Endothelial cell of umbilical vein (primary cell): ENCODE data around the gene STXBP2. TPM values are rescaled to one million over a fixed set of nuclear protein-coding genes. Genes with fewer than 3 reads are reported as not detected.

ENCODE experiments used
- BruUV-seq: library from RNA; stranded (reverse); fragments of 400-500 nt; replicated peaks from 2 replicates; lab custom pipeline; 2021; lab: Mats Ljungman, UMichigan
- CTCF ChIA-PET: fragments of 300-600, 350-600 bp; sonication (Branson Sonifier 250); formaldehyde crosslinking; loops from one replicate; lab custom pipeline; 2021; ENCODE audit warnings: antibody characterized with exemption, inconsistent platforms; lab: Charles Lee
- POLR2A ChIA-PET: fragments of 300-600, 350-600 bp; sonication (Branson Sonifier 250); formaldehyde crosslinking; loops from one replicate; lab custom pipeline; 2021; ENCODE audit warnings: antibody characterized with exemption, inconsistent platforms; lab: Charles Lee
- DNase-seq: peaks from one replicate; pipeline ENCODE4 v3.0.0-alpha.2; 2011; ENCODE audit warnings: low read depth, low spot score
- FAIRE-seq: peaks from 2 replicates; lab custom pipeline; 2011; peaks lifted over from hg19 to GRCh38; lab: Jason Lieb, UNC
- H2AFZ ChIP-seq: 2 replicates; pipeline ENCODE4 v1.6.0; 2012; ENCODE audit warnings: low read depth, low read length, control low read depth, inconsistent platforms
- H3K27ac ChIP-seq: 2 replicates; pipeline ENCODE4 v1.5.1; 2011; ENCODE audit warnings: low read depth, mild to moderate bottlenecking, control low read depth, low read length, moderate library complexity; ENCODE audit not compliant: insufficient read depth
- H3K27me3 ChIP-seq, 2 experiments: 2 replicates each; pipeline versions ENCODE4 v1.6.0 to v1.6.1; 2011; ENCODE audit warnings: low read length in 2 of 2, mixed read lengths in 1 of 2; ENCODE audit not compliant: control insufficient read depth in 2 of 2, insufficient read depth in 2 of 2
- H3K36me3 ChIP-seq, 2 experiments: 2 replicates in 1 of 2; 3 replicates in 1 of 2; pipeline ENCODE4 v1.5.1; 2011; ENCODE audit warnings: low read length in 2 of 2, mild to moderate bottlenecking in 1 of 2, moderate library complexity in 1 of 2; ENCODE audit not compliant: control insufficient read depth in 2 of 2, insufficient read depth in 2 of 2; ENCODE audit errors: extremely low read depth in 1 of 2
- H3K4me1 ChIP-seq: 3 replicates; pipeline ENCODE4 v1.5.1; 2011; ENCODE audit warnings: mild to moderate bottlenecking, low read length; ENCODE audit not compliant: control insufficient read depth, insufficient read depth; ENCODE audit errors: extremely low read depth
- H3K4me2 ChIP-seq: 2 replicates; pipeline ENCODE4 v1.6.1; 2011; ENCODE audit warnings: low read length, control low read depth, mixed read lengths; ENCODE audit not compliant: insufficient read depth
- H3K4me3 ChIP-seq, 3 experiments: fragments of 200-600 bp in 1 of 3; sonication (generic), shearing (Covaris generic) in 1 of 3; replicated peaks in 1 of 3; 2 replicates each; pipeline ENCODE4 v1.5.1; 2011 to 2016; ENCODE audit warnings: control low read depth in 3 of 3, low read length in 3 of 3, mild to moderate bottlenecking in 2 of 3, inconsistent platforms in 1 of 3, low read depth in 1 of 3, moderate library complexity in 1 of 3; ENCODE audit not compliant: insufficient read depth in 1 of 3
- H3K79me2 ChIP-seq: 2 replicates; pipeline ENCODE4 v1.6.0; 2012; ENCODE audit warnings: low read length, inconsistent platforms; ENCODE audit not compliant: control insufficient read depth, insufficient read depth
- H3K9ac ChIP-seq: replicated peaks from 2 replicates; pipeline ENCODE3; 2011; ENCODE audit warnings: low read length, control low read depth; ENCODE audit not compliant: insufficient read depth; ENCODE audit errors: extremely low read depth
- H3K9me1 ChIP-seq: replicated peaks from 3 replicates; pipeline ENCODE4 v1.6.0; 2011; ENCODE audit warnings: mild to moderate bottlenecking, low read length; ENCODE audit not compliant: control insufficient read depth, insufficient read depth; ENCODE audit errors: extremely low read depth
- H3K9me3 ChIP-seq: replicated peaks from 2 replicates; pipeline ENCODE4 v1.5.1; 2012; ENCODE audit warnings: low read length, inconsistent platforms; ENCODE audit not compliant: control insufficient read depth, insufficient read depth
- H4K20me1 ChIP-seq: replicated peaks from 2 replicates; pipeline ENCODE3; 2011; ENCODE audit warnings: mild to moderate bottlenecking, low read length; ENCODE audit not compliant: control insufficient read depth, insufficient read depth; ENCODE audit errors: extremely low read depth
- EZH2 ChIP-seq: IDR thresholded peaks from 2 replicates; pipeline ENCODE4 v1.6.1; 2012; ENCODE audit warnings: borderline replicate concordance, low read depth, mild to moderate bottlenecking, moderate library complexity, low read length, inconsistent platforms; ENCODE audit not compliant: severe bottlenecking
- FOS ChIP-seq: IDR thresholded peaks from 2 replicates; pipeline ENCODE4 v1.6.1; 2011; ENCODE audit warnings: mild to moderate bottlenecking, low read length, moderate library complexity, borderline replicate concordance; ENCODE audit not compliant: insufficient read depth
- GATA2 ChIP-seq: IDR thresholded peaks from 2 replicates; pipeline ENCODE4 v1.7.0; 2011; ENCODE audit warnings: low read depth, mild to moderate bottlenecking, moderate library complexity, mixed read lengths, low read length; ENCODE audit not compliant: insufficient read length, insufficient read depth
- JUN ChIP-seq: IDR thresholded peaks from 2 replicates; pipeline ENCODE4 v1.6.1; 2011; ENCODE audit warnings: borderline replicate concordance, low read depth; ENCODE audit not compliant: insufficient read length, insufficient read depth
- MYC ChIP-seq: IDR thresholded peaks from one replicate; pipeline ENCODE4 v1.6.1; 2011; ENCODE audit warnings: mild to moderate bottlenecking, low read depth, low read length
- POLR2A ChIP-seq: IDR thresholded peaks from 2 replicates; pipeline ENCODE4 v1.6.1; 2012; ENCODE audit warnings: low read depth, mild to moderate bottlenecking, control low read depth, low read length
- POLR2AphosphoS5 ChIP-seq: IDR thresholded peaks from 2 replicates; pipeline ENCODE4 v1.6.1; 2012; ENCODE audit warnings: low read depth, mild to moderate bottlenecking, control low read depth, low read length, moderate library complexity; ENCODE audit not compliant: insufficient read depth
- dilution Hi-C: fragments of 300-500 bp; cut with MboI; formaldehyde crosslinking; loops from one replicate; pipeline ENCODE4 v1.15.0; 2019; ENCODE audit warnings: low sequenced_read_pairs; ENCODE audit not compliant: extremely low pct_ligation_motif_present
- intact Hi-C: fragments of 100-400 bp; cut with micrococcal nuclease; formaldehyde crosslinking; loops from one replicate; pipeline ENCODE4 v1.10.0; 2022
- polyA plus RNA-seq, 4 experiments: library from polyadenylated mRNA; depleted of rRNA in 3 of 4; stranded (reverse) in 3 of 4; unstranded in 1 of 4; fragments of >200 nt; gene quantifications; 2 replicates each; pipeline versions ENCODE4 v1.2.1 to v1.2.3, GENCODE V29; 2011 to 2012; ENCODE audit warnings: missing spikeins in 1 of 4
- total RNA-seq: library from RNA; stranded (reverse); gene quantifications from 2 replicates; pipeline ENCODE4 v1.2.3, GENCODE V29; 2021
- TF ChIP-seq, protein P1 (sequence below): IDR thresholded peaks from 2 replicates; pipeline ENCODE4 v1.6.1; 2011; ENCODE audit not compliant: insufficient read depth, insufficient read length
- TF ChIP-seq, protein P2 (sequence below), 2 donors: IDR thresholded peaks; 1 replicate in 1 of 2; 2 replicates in 1 of 2; pipeline ENCODE4 v1.5.1; 2011; ENCODE audit warnings: low read length in 2 of 2, mild to moderate bottlenecking in 2 of 2, moderate library complexity in 2 of 2, control low read depth in 1 of 2, inconsistent platforms in 1 of 2, low read depth in 1 of 2; ENCODE audit not compliant: insufficient read depth in 1 of 2; ENCODE audit errors: extremely low read depth in 1 of 2

The STXBP2 gene
- total and polyA plus RNA-seq, 2 donors (not counting 3 experiments of a cell fraction or from before 2014, with no cell fraction given): 70.0 to 105 TPM

DNA sequence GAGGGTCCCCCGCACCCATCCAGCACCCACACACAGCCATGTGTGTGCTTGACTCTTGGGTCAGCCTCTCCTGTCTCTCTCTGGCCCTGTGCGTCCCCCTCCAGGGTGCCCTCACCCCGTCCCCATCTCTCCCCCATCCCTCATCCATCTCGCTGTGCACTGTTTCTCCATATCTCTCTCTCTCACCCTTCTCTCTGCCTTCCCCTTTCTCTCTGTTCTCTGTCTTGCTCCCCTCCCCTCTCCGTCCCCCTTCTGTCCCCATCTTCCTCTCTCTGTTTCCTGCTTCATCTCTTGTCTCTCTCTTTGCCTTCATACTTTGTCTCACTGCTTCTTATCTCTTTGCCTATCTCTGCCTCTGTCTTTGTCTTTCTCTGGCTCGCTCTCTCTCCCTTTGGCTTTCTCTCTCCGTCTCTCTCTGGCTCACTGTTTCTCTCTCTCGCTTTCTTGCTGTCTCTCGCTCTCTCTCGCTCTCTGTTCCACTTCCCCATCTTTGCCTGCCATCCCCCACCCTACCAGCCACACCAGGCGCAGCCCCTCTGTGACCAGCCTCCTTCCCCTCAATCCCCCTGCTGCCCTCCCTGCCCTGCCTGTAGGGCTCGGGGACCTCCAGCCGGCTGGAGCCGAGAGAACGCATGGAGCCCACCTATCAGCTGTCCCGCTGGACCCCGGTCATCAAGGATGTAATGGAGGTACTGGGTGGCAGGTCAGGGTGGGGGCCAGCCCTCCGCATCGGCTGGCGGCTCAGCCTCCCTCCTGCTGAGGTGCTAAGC, 8.9 kb downstream of the STXBP2 start:
- no peak for DNase-seq
- Histone ChIP-seq H3K9ac (no peak overlapping the region), H3K27me3 (peaks cover 0 to 2% of the 10 kb centered on the region in 2 experiments), H3K79me2 (no peaks in the 10 kb centered on the region), H3K4me3 (no peak overlapping the region), H4K20me1 (no peaks in the 10 kb centered on the region), H2AFZ (no peak overlapping the region), H3K9me3 (no peaks in the 10 kb centered on the region), H3K9me1 (no peaks in the 10 kb centered on the region), H3K4me2 (no peak overlapping the region), H3K4me1 (no peaks in the 10 kb centered on the region), H3K36me3 (no peaks in the 10 kb centered on the region), H3K27ac (no peak overlapping the region)
- TF ChIP-seq, protein P1, sequence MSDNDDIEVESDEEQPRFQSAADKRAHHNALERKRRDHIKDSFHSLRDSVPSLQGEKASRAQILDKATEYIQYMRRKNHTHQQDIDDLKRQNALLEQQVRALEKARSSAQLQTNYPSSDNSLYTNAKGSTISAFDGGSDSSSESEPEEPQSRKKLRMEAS: no peak
- TF ChIP-seq POLR2AphosphoS5: no peak
- TF ChIP-seq FOS: no peak
- no peak for TF ChIP-seq JUN
- TF ChIP-seq MYC: no peak
- no peak for TF ChIP-seq POLR2A
- TF ChIP-seq GATA2: no peak
- TF ChIP-seq, protein P2, sequence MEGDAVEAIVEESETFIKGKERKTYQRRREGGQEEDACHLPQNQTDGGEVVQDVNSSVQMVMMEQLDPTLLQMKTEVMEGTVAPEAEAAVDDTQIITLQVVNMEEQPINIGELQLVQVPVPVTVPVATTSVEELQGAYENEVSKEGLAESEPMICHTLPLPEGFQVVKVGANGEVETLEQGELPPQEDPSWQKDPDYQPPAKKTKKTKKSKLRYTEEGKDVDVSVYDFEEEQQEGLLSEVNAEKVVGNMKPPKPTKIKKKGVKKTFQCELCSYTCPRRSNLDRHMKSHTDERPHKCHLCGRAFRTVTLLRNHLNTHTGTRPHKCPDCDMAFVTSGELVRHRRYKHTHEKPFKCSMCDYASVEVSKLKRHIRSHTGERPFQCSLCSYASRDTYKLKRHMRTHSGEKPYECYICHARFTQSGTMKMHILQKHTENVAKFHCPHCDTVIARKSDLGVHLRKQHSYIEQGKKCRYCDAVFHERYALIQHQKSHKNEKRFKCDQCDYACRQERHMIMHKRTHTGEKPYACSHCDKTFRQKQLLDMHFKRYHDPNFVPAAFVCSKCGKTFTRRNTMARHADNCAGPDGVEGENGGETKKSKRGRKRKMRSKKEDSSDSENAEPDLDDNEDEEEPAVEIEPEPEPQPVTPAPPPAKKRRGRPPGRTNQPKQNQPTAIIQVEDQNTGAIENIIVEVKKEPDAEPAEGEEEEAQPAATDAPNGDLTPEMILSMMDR (IDR thresholded peaks at IDR 0.05; ENCODE audit: extremely low read depth in 1 of 2, insufficient read depth in 1 of 2, low read depth in 1 of 2, low read length in 2 of 2): no peak
- TF ChIP-seq EZH2: no peak
- no TSS peak for BruUV-seq
- ChIA-PET POLR2A (no interaction called here), CTCF (no interaction called here)
- FAIRE-seq: no peak
- dilution Hi-C loops (no loop called here), intact Hi-C loops (no loop called here)
